GM12878 (cell line): ENCODE data around the gene CHL1.

Experiments used
- BRCA1 ChIP-seq: IDR thresholded peaks from 2 replicates; pipeline ENCODE4 v1.6.1; 2011; ENCODE audit warnings: low read depth, low read length, improper control_type of control experiment
- CBFB ChIP-seq: IDR thresholded peaks from 2 replicates; pipeline ENCODE4 v1.6.1; 2016; ENCODE audit warnings: antibody characterized with exemption, low read depth
- FOS ChIP-seq: IDR thresholded peaks from 3 replicates; pipeline ENCODE4 v1.6.1; 2011; ENCODE audit warnings: borderline replicate concordance; ENCODE audit not compliant: insufficient read length; ENCODE audit errors: extremely low read depth
- KAT2A ChIP-seq: conservative IDR thresholded peaks from 2 replicates; pipeline ENCODE4 v1.6.1; 2011; ENCODE audit warnings: low read depth, low read length; ENCODE audit not compliant: control insufficient read depth
- NR2C2 ChIP-seq: IDR thresholded peaks from 2 replicates; pipeline ENCODE4 v1.6.1; 2011; ENCODE audit warnings: borderline replicate concordance, low read depth; ENCODE audit not compliant: control insufficient read depth, insufficient read length
- RAD21 ChIP-seq: IDR thresholded peaks from 2 replicates; pipeline ENCODE4 v1.6.1; 2011; ENCODE audit warnings: mild to moderate bottlenecking, low read depth, low read length, moderate library complexity; ENCODE audit not compliant: insufficient read depth
- STAT1 ChIP-seq: fragments of 450-650 bp; conservative IDR thresholded peaks from 2 replicates; pipeline ENCODE4 v1.6.1; 2014; ENCODE audit warnings: antibody characterized with exemption, mild to moderate bottlenecking
- TCF12 ChIP-seq: IDR thresholded peaks from 2 replicates; pipeline ENCODE4 v1.6.1; 2011; ENCODE audit warnings: low read depth, mild to moderate bottlenecking, low read length
- TF ChIP-seq, protein P1 (sequence below), 3 experiments: IDR thresholded peaks in 2 of 3; conservative IDR thresholded peaks in 1 of 3; 2 replicates each; pipeline ENCODE4 v1.5.1; 2011; ENCODE audit warnings: low read depth in 3 of 3, low read length in 3 of 3, mild to moderate bottlenecking in 3 of 3, control low read depth in 2 of 3, moderate library complexity in 2 of 3, inconsistent platforms in 1 of 3, mixed read lengths in 1 of 3; ENCODE audit not compliant: control insufficient read depth in 2 of 3, insufficient read depth in 1 of 3; ENCODE audit errors: extremely low read depth in 1 of 3
- TF ChIP-seq, protein P2 (sequence below): fragments of 150-350 bp; IDR thresholded peaks from 2 replicates; pipeline ENCODE4 v1.6.1; 2016; ENCODE audit warnings: low read depth, low read length
- TF ChIP-seq, protein P3 (sequence below): fragments of 450-650 bp; IDR thresholded peaks from 2 replicates; pipeline ENCODE4 v1.6.1; 2016; ENCODE audit warnings: mild to moderate bottlenecking

DNA sequence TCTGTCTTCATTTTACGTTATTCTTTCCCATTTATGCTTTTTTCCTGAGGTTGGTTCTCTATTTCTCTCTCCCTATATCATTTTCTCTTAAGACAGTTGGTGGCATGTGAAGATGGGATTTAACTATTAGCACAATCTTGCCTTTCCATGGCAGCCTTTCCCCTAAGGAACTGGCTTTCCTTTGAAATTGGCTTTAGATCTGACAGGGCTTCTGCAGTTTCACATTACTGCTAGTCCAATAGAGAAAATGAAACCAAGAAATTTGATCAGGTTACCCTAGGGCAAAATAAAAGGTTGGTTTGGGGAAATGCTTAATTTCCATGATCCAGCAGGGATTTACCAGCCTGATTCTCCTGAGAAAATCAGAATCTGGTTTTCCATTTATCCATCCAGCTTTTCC is 22.7 kb upstream of the CHL1 start:
- TF ChIP-seq KAT2A (no peak), CBFB (no peak), NR2C2 (no peak), TCF12 (no peak), STAT1 (no peak), FOS (no peak), RAD21 (no peak), BRCA1 (no peak)
- TF ChIP-seq, protein P1, sequence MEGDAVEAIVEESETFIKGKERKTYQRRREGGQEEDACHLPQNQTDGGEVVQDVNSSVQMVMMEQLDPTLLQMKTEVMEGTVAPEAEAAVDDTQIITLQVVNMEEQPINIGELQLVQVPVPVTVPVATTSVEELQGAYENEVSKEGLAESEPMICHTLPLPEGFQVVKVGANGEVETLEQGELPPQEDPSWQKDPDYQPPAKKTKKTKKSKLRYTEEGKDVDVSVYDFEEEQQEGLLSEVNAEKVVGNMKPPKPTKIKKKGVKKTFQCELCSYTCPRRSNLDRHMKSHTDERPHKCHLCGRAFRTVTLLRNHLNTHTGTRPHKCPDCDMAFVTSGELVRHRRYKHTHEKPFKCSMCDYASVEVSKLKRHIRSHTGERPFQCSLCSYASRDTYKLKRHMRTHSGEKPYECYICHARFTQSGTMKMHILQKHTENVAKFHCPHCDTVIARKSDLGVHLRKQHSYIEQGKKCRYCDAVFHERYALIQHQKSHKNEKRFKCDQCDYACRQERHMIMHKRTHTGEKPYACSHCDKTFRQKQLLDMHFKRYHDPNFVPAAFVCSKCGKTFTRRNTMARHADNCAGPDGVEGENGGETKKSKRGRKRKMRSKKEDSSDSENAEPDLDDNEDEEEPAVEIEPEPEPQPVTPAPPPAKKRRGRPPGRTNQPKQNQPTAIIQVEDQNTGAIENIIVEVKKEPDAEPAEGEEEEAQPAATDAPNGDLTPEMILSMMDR (IDR thresholded peaks at IDR 0.05 in 2 of 3, conservative IDR thresholded peaks at IDR 0.05 in 1 of 3; ENCODE audit: control insufficient read depth in 2 of 3, extremely low read depth in 1 of 3, insufficient read depth in 1 of 3, low read depth in 3 of 3, low read length in 3 of 3) = no peak
- TF ChIP-seq, protein P2, sequence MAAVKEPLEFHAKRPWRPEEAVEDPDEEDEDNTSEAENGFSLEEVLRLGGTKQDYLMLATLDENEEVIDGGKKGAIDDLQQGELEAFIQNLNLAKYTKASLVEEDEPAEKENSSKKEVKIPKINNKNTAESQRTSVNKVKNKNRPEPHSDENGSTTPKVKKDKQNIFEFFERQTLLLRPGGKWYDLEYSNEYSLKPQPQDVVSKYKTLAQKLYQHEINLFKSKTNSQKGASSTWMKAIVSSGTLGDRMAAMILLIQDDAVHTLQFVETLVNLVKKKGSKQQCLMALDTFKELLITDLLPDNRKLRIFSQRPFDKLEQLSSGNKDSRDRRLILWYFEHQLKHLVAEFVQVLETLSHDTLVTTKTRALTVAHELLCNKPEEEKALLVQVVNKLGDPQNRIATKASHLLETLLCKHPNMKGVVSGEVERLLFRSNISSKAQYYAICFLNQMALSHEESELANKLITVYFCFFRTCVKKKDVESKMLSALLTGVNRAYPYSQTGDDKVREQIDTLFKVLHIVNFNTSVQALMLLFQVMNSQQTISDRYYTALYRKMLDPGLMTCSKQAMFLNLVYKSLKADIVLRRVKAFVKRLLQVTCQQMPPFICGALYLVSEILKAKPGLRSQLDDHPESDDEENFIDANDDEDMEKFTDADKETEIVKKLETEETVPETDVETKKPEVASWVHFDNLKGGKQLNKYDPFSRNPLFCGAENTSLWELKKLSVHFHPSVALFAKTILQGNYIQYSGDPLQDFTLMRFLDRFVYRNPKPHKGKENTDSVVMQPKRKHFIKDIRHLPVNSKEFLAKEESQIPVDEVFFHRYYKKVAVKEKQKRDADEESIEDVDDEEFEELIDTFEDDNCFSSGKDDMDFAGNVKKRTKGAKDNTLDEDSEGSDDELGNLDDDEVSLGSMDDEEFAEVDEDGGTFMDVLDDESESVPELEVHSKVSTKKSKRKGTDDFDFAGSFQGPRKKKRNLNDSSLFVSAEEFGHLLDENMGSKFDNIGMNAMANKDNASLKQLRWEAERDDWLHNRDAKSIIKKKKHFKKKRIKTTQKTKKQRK = no peak
- TF ChIP-seq, protein P3, sequence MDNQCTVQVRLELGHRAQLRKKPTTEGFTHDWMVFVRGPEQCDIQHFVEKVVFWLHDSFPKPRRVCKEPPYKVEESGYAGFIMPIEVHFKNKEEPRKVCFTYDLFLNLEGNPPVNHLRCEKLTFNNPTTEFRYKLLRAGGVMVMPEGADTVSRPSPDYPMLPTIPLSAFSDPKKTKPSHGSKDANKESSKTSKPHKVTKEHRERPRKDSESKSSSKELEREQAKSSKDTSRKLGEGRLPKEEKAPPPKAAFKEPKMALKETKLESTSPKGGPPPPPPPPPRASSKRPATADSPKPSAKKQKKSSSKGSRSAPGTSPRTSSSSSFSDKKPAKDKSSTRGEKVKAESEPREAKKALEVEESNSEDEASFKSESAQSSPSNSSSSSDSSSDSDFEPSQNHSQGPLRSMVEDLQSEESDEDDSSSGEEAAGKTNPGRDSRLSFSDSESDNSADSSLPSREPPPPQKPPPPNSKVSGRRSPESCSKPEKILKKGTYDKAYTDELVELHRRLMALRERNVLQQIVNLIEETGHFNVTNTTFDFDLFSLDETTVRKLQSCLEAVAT = no peak
